A673 (cell line): ENCODE measurements around the gene MAP2K6. TPM values are rescaled to one million over a fixed set of nuclear protein-coding genes. Genes with fewer than 3 reads are reported as not detected.

ENCODE experiments used
- Bru-seq: library from RNA; stranded (reverse); fragments of 400-500 nt; gene quantifications from one replicate; lab custom pipeline; 2021; lab: Mats Ljungman, UMichigan
- BruChase-seq, 2 experiments: library from RNA; stranded (reverse); fragments of 400-500 nt; gene quantifications; one replicate each; lab custom pipeline; 2021; lab: Mats Ljungman, UMichigan
- BruUV-seq: library from RNA; stranded (reverse); fragments of 400-500 nt; replicated peaks from 2 replicates; lab custom pipeline; 2021; lab: Mats Ljungman, UMichigan
- CTCF ChIA-PET: fragments of 300-600 bp; sonication (Branson Sonifier 250); formaldehyde crosslinking; loops from one replicate; lab custom pipeline; 2022; ENCODE audit warnings: antibody characterized with exemption; lab: Charles Lee
- POLR2A ChIA-PET: fragments of 300-600 bp; sonication (Branson Sonifier 250); formaldehyde crosslinking; loops from one replicate; lab custom pipeline; 2022; ENCODE audit warnings: antibody characterized with exemption; ENCODE audit not compliant: low non-redundant PET; lab: Charles Lee
- DNase-seq: peaks from one replicate; pipeline ENCODE4 v3.0.0-alpha.2; 2015; ENCODE audit warnings: low spot score
- H3K27ac ChIP-seq: fragments of 200-600 bp; sonication (generic); 2 replicates; pipeline ENCODE4 v1.5.1; 2016; ENCODE audit warnings: mixed run types, low read depth, mild to moderate bottlenecking, mixed read lengths, antibody characterized with exemption, low read length; ENCODE audit not compliant: poor library complexity, severe bottlenecking
- H3K27me3 ChIP-seq: fragments of 200-600 bp; sonication (generic); replicated peaks from 2 replicates; pipeline ENCODE4 v1.6.1; 2017; ENCODE audit warnings: mixed run types, low read depth, mild to moderate bottlenecking, mixed read lengths, antibody characterized with exemption, low read length; ENCODE audit not compliant: insufficient read depth, poor library complexity
- H3K36me3 ChIP-seq: fragments of 200-600 bp; sonication (generic); 2 replicates; pipeline ENCODE4 v1.6.1; 2016; ENCODE audit warnings: mixed run types, mild to moderate bottlenecking, mixed read lengths, antibody characterized with exemption, low read length; ENCODE audit not compliant: insufficient read depth, poor library complexity, severe bottlenecking
- H3K4me1 ChIP-seq: fragments of 200-600 bp; sonication (generic); 2 replicates; pipeline ENCODE4 v1.6.1; 2017; ENCODE audit warnings: mixed run types, mild to moderate bottlenecking, mixed read lengths, antibody characterized with exemption, low read length; ENCODE audit not compliant: insufficient read depth, poor library complexity, severe bottlenecking
- H3K4me3 ChIP-seq: fragments of 200-600 bp; sonication (generic); 2 replicates; pipeline ENCODE4 v1.5.1; 2016; ENCODE audit warnings: low read depth, mixed run types, mild to moderate bottlenecking, mixed read lengths, low read length; ENCODE audit not compliant: poor library complexity, severe bottlenecking
- H3K9me3 ChIP-seq: fragments of 200-600 bp; sonication (generic); 2 replicates; pipeline ENCODE4 v1.6.1; 2016; ENCODE audit warnings: mixed run types, low read depth, mild to moderate bottlenecking, mixed read lengths, antibody characterized with exemption, low read length; ENCODE audit not compliant: poor library complexity, severe bottlenecking
- EZH2 ChIP-seq: fragments of 200-600 bp; sonication (generic); IDR thresholded peaks from 2 replicates; pipeline ENCODE4 v1.6.1; 2017; ENCODE audit warnings: borderline replicate concordance, low read depth, mild to moderate bottlenecking, mixed read lengths, antibody characterized with exemption, low read length; ENCODE audit not compliant: poor library complexity, severe bottlenecking
- intact Hi-C: fragments of 100-400 bp; cut with micrococcal nuclease; formaldehyde crosslinking; loops from one replicate; pipeline ENCODE4 v1.10.0; 2022; ENCODE audit not compliant: unreplicated experiment
- long read RNA-seq: library from polyadenylated mRNA; stranded (forward); transcript quantifications from one replicate; pipeline ENCODE4 v2.0.0, GENCODE V29; 2022
- total RNA-seq: library from RNA; stranded (reverse); gene quantifications from 2 replicates; pipeline ENCODE4 v1.2.3, GENCODE V29; 2021
- TF ChIP-seq, protein P1 (sequence below): fragments of 300-800, 200-600 bp; sonication (generic); conservative IDR thresholded peaks from 2 replicates; pipeline ENCODE4 v1.5.1; 2017; ENCODE audit warnings: low read depth, mild to moderate bottlenecking, antibody characterized with exemption, low read length, moderate library complexity, mixed read lengths

Gene MAP2K6
- total RNA-seq: 14.1 and 20.7 TPM in 2 replicates
- Bru-seq, nascent RNA: percentile 60 among the genes with signal in this experiment
- BruChase-seq, experiment 1, labeled RNA remaining after a 2-hour chase: percentile 61 among the genes with signal in this experiment
- percentile 67 among the genes with signal in this experiment for BruChase-seq, experiment 2, labeled RNA remaining after a 6-hour chase
- long read RNA-seq, full-length matches to known transcripts: 13 of 21 reads
- long read RNA-seq, partial matches to known transcripts: 2 of 21 reads
- long read RNA-seq, other reads (novel, unspliced or antisense): 6 of 21 reads

DNA sequence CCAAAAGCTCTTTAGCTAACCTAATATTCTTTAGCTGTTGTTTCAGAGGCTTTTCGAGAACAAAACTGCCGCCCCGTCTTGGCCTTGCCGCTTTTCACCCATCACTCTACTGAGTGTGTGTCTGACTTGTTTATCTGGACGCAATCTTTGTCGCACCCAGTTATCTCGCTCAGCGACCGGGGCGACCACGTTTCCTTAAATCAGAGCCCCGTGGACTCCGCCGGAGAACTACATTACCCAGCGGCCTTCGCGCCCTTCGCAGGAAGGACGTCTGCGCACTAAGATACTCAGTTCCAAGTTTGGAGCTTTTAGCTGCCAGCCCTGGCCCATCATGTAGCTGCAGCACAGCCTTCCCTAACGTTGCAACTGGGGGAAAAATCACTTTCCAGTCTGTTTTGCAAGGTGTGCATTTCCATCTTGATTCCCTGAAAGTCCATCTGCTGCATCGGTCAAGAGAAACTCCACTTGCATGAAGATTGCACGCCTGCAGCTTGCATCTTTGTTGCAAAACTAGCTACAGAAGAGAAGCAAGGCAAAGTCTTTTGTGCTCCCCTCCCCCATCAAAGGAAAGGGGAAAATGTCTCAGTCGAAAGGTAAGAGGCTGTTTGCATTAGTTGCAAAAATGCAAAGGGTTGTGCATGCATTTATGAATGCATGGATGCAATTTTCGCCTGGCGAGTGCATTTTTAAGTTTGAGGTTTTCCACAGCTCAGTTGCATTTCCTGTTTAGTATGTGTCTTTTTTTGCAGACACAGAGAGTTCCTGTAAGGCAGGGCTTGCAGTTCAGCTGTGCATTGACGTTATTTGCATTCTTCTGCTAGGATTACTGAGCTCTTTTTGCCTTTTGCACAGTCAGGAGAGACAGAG lies at the start of gene MAP2K6:
Gene MAP2K6, plus strand, starts transcription at position 290 of the 867 bp plus-strand sequence. Its CDS starts 288 bp downstream, at position 578.
- ChIA-PET CTCF (interaction anchor here (0.6 to 1.0 kb wide), 3 partner anchors 19 to 961 kb away, joined by 3 to 6 read pairs (median 4); no protein-coding TSS in a partner anchor), POLR2A (interaction anchor here (0.6 kb wide), 3 partner anchors 18 to 718 kb away, joined by 3 to 4 read pairs (median 4); no protein-coding TSS in a partner anchor)
- no peaks in the 10 kb centered on the region for H3K9me3 ChIP-seq
- DNase-seq: peak; percentile 90
- intact Hi-C loops: no loop called here
- no peaks in the 10 kb centered on the region for H3K27me3 ChIP-seq
- peak within 1 kb of the TSS; percentile 53 for H3K4me3 ChIP-seq
- no TSS peak for BruUV-seq
- H3K27ac ChIP-seq: no peak within 1 kb of the TSS
- H3K36me3 ChIP-seq: no peaks in the 10 kb centered on the region
- H3K4me1 ChIP-seq: peaks cover 26% of the 10 kb centered on the region
- TF ChIP-seq, protein P1, sequence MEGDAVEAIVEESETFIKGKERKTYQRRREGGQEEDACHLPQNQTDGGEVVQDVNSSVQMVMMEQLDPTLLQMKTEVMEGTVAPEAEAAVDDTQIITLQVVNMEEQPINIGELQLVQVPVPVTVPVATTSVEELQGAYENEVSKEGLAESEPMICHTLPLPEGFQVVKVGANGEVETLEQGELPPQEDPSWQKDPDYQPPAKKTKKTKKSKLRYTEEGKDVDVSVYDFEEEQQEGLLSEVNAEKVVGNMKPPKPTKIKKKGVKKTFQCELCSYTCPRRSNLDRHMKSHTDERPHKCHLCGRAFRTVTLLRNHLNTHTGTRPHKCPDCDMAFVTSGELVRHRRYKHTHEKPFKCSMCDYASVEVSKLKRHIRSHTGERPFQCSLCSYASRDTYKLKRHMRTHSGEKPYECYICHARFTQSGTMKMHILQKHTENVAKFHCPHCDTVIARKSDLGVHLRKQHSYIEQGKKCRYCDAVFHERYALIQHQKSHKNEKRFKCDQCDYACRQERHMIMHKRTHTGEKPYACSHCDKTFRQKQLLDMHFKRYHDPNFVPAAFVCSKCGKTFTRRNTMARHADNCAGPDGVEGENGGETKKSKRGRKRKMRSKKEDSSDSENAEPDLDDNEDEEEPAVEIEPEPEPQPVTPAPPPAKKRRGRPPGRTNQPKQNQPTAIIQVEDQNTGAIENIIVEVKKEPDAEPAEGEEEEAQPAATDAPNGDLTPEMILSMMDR: no peak
- TF ChIP-seq EZH2: no peak

DNA sequence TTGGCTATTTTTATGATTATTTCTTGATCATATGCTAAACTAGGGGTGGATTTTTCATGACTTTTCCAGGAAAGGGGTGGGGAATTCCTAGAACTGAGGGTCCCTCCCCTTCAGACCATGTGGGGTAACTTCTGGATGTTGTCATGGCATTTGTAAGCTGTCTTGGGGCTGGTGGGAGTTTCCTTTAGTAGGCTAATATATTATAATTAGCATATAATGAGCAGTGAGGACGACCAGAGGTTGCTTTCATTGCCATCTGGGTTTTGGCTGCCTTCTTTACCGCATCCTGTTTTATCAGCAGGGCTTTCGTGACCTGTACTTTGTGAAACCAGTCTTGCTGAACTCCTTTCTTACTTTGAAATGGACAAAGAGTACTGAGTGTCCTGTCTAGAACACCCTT lies 47.2 kb upstream of the MAP2K6 start:
- no peaks in the 10 kb centered on the region for H3K27me3 ChIP-seq
- CTCF ChIA-PET: no interaction called here
- no peak overlapping the region for H3K27ac ChIP-seq
- no TSS peak for BruUV-seq
- DNase-seq: no peak
- H3K36me3 ChIP-seq: no peaks in the 10 kb centered on the region
- H3K9me3 ChIP-seq: no peaks in the 10 kb centered on the region
- intact Hi-C loops: no loop called here
- H3K4me3 ChIP-seq: no peak overlapping the region
- POLR2A ChIA-PET: no interaction called here
- TF ChIP-seq, protein P1: no peak
- no peak for TF ChIP-seq EZH2
- no peaks in the 10 kb centered on the region for H3K4me1 ChIP-seq

DNA sequence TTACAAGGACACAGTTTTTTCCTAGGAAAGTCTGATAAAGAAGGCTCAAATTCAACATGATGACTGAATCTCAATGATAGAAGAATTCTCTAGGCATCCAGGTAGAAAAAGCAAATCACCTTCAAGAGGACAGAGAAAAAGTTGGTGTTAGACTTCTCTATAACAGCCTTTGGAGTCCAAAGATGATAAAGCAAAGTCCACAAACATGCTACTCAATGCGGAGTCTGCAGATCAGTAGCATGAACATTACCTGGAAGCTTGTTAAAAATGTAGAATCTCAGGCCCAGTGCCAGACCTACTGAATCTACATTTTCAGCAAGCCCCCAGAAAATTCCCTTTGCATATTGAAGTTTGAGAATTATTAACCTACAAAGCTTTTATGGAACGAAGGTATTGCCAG lies 41.4 kb upstream of the MAP2K6 start:
- TF ChIP-seq, protein P1: no peak
- no peak for TF ChIP-seq EZH2
- H3K27me3 ChIP-seq: no peaks in the 10 kb centered on the region
- no peak for DNase-seq
- H3K9me3 ChIP-seq: no peaks in the 10 kb centered on the region
- H3K4me3 ChIP-seq: no peak overlapping the region
- H3K36me3 ChIP-seq: no peaks in the 10 kb centered on the region
- no peak overlapping the region for H3K27ac ChIP-seq
- POLR2A ChIA-PET: no interaction called here
- no peaks in the 10 kb centered on the region for H3K4me1 ChIP-seq
- intact Hi-C loops: no loop called here
- BruUV-seq: no TSS peak
- CTCF ChIA-PET: no interaction called here
